ENCODE data around the gene TMPRSS13. TPM values are rescaled to one million over a fixed set of nuclear protein-coding genes. Genes with fewer than 3 reads are reported as not detected.
A peak's percentile ranks its signal among the peaks of the same experiment; 100 is the strongest.

TMPRSS13 gene
- total and polyA plus RNA-seq, 9 of the 15 experiments (the other 6 are each of a cell fraction or from before 2014, with no cell fraction given) = 0.11 to 0.29 (median 0.15) TPM

- TF ChIP-seq ZBTB2 (IDR thresholded peaks at IDR 0.05) (no peak), NCOA6 (IDR thresholded peaks at IDR 0.05) (no peak), ZNF121 (CRISPR knock-in tag; conservative IDR thresholded peaks at IDR 0.05) (no peak), DNMT1 (IDR thresholded peaks at IDR 0.05) (no peak)
Observed at GRCh38 chr11:117961896-117962295, 32.7 kb upstream of the TMPRSS13 start (continued).

- Histone ChIP-seq H3K79me2 (ENCODE audit: control insufficient read depth, insufficient read depth, low read length) (no peaks in the 10 kb centered on the region), H3K9me1 (ENCODE audit: control insufficient read depth, insufficient read depth, low read length) (no peaks in the 10 kb centered on the region), H3K36me3 (ENCODE audit: control insufficient read depth, insufficient read depth, low read length) (no peaks in the 10 kb centered on the region), H3K4me2 (ENCODE audit: insufficient read depth, low read length) (no peak overlapping the region), H3K4me1 (replicated peaks in 1 of 2; ENCODE audit: control insufficient read depth in 2 of 2, insufficient read depth in 2 of 2, low read length in 2 of 2) (peaks cover 0 to 11% of the 10 kb centered on the region in 2 experiments; a peak in 3 of 5 replicates), H3K4me3 (no peak overlapping the region), H3K9me3 (replicated peaks; ENCODE audit: control insufficient read depth, insufficient read depth, low read depth, low read length) (no peaks in the 10 kb centered on the region), H4K20me1 (replicated peaks; ENCODE audit: control insufficient read depth, insufficient read depth, low read length) (no peaks in the 10 kb centered on the region), H2AFZ (ENCODE audit: low read depth, low read length) (peak overlapping the region; percentile 54; the same call in 1 of the 2 replicates), H3K27me3 (ENCODE audit: control insufficient read depth in 2 of 2, insufficient read depth in 2 of 2, low read length in 2 of 2) (no peaks in the 10 kb centered on the region), H3K9ac (ENCODE audit: insufficient read depth in 1 of 2, low read depth in 2 of 2, low read length in 2 of 2) (no peak overlapping the region), H3K27ac (ENCODE audit: extremely low read depth, low read depth, low read length) (no peak overlapping the region)
- CTCF ChIA-PET (ENCODE audit: low intra/inter-chr PET ratio) = no interaction called here
- no peak for ATAC-seq
- no peak for FAIRE-seq
- intact Hi-C loops (cut with micrococcal nuclease) (no loop called here), in situ Hi-C loops (cut with MboI) (no loop called here)
- no TSS peak for BruUV-seq (replicated peaks)
- 32% methylated on average over 1 of the region's 1 CpG for WGBS (ENCODE audit: insufficient coverage, low coverage, missing lambda C conversion rate)
- POLR2A ChIA-PET = interaction anchor here (1.0 to 1.7 kb wide), 2 partner anchors 9 to 26 kb away, joined by 4 read pairs; partner anchors contain the start of gene IL10RA
- DNase-seq (ENCODE audit: extremely low read depth in 1 of 4, low spot score in 3 of 4) = no peak
- TF ChIP-seq ATF3 (IDR thresholded peaks at IDR 0.05) (no peak), ATF3 (CRISPR knock-in tag; conservative IDR thresholded peaks at IDR 0.05) (no peak), HDAC2 (IDR thresholded peaks at IDR 0.05) (no peak), PREB (CRISPR knock-in tag; IDR thresholded peaks at IDR 0.05) (no peak)
Observed at GRCh38 chr11:117960406-117960805, 31.2 kb upstream of the TMPRSS13 start.

All from K562 (cell line).